ENCODE results near the gene CD7.
A peak's percentile ranks its signal among the peaks of the same experiment; 100 is the strongest.

The CD7 gene

GRCh38 chr17:82274134-82275020 lies 43.0 kb downstream of the CD7 start:
- Histone ChIP-seq H3K27ac (peak overlapping the region; percentile 99), H3K4me3 (ENCODE audit: low read depth, low read length) (peak overlapping the region; percentile 79), H3K27me3 (ENCODE audit: insufficient read depth, low read depth, severe bottlenecking) (no peaks in the 10 kb centered on the region), H3K36me3 (peaks cover 38% of the 10 kb centered on the region), H3K9me3 (ENCODE audit: severe bottlenecking) (no peaks in the 10 kb centered on the region)
- no peak for DNase-seq
- no peak for TF ChIP-seq CTCF (IDR thresholded peaks at IDR 0.05; ENCODE audit: low read depth, low read length)

- Histone ChIP-seq H3K4me3 (ENCODE audit: low read depth, low read length) (peak within 1 kb of the TSS; percentile 79), H3K27me3 (ENCODE audit: insufficient read depth, low read depth, severe bottlenecking) (no peaks in the 10 kb centered on the region), H3K27ac (peak within 1 kb of the TSS; percentile 99), H3K9me3 (ENCODE audit: severe bottlenecking) (no peaks in the 10 kb centered on the region), H3K36me3 (peaks cover 45% of the 10 kb centered on the region)
- TF ChIP-seq CTCF (IDR thresholded peaks at IDR 0.05; ENCODE audit: low read depth, low read length): no peak
- peak; percentile 96 for DNase-seq
These were observed 43.9 kb downstream of the CD7 start, which contains the start of gene CSNK1D for GRCh38 chr17:82273327-82274133. Gene CSNK1D, minus strand, starts transcription at chr17:82273700. Its CDS starts 319 bp downstream, at chr17:82273381.

- H3K9me3 ChIP-seq (ENCODE audit: severe bottlenecking): no peaks in the 10 kb centered on the region
- peaks cover 48% of the 10 kb centered on the region for H3K36me3 ChIP-seq
- H3K27me3 ChIP-seq (ENCODE audit: insufficient read depth, low read depth, severe bottlenecking): no peaks in the 10 kb centered on the region
- peak; percentile 60 for DNase-seq
- H3K4me3 ChIP-seq (ENCODE audit: low read depth, low read length): peak overlapping the region; percentile 79
- TF ChIP-seq CTCF (IDR thresholded peaks at IDR 0.05; ENCODE audit: low read depth, low read length): no peak
- peak overlapping the region; percentile 99 for H3K27ac ChIP-seq
These were observed 44.7 kb downstream of the CD7 start for GRCh38 chr17:82272495-82273326.

- TF ChIP-seq CTCF (IDR thresholded peaks at IDR 0.05; ENCODE audit: low read depth, low read length): no peak
- no peaks in the 10 kb centered on the region for H3K27me3 ChIP-seq (ENCODE audit: insufficient read depth, low read depth, severe bottlenecking)
- peaks cover 59% of the 10 kb centered on the region for H3K36me3 ChIP-seq
- no peaks in the 10 kb centered on the region for H3K9me3 ChIP-seq (ENCODE audit: severe bottlenecking)
- no peak for DNase-seq
- H3K27ac ChIP-seq: no peak overlapping the region
- H3K4me3 ChIP-seq (ENCODE audit: low read depth, low read length): no peak overlapping the region
These were observed 46.0 kb downstream of the CD7 start for GRCh38 chr17:82271401-82271800.

- Histone ChIP-seq H3K27me3 (ENCODE audit: insufficient read depth, low read depth, severe bottlenecking) (no peaks in the 10 kb centered on the region), H3K4me3 (ENCODE audit: low read depth, low read length) (no peak overlapping the region), H3K36me3 (peaks cover 66% of the 10 kb centered on the region), H3K9me3 (ENCODE audit: severe bottlenecking) (no peaks in the 10 kb centered on the region), H3K27ac (no peak overlapping the region)
- no peak for TF ChIP-seq CTCF (IDR thresholded peaks at IDR 0.05; ENCODE audit: low read depth, low read length)
- no peak for DNase-seq
These were observed 46.8 kb downstream of the CD7 start for GRCh38 chr17:82270651-82271050.
